ENCODE measurements around the gene TSPAN3. TPM values are rescaled to one million over a fixed set of nuclear protein-coding genes. Genes with fewer than 3 reads are reported as not detected.

Gene TSPAN3
- total and polyA plus RNA-seq, 2 donors (not counting 3 experiments of a cell fraction or from before 2014, with no cell fraction given) = 215 to 606 TPM

DNA sequence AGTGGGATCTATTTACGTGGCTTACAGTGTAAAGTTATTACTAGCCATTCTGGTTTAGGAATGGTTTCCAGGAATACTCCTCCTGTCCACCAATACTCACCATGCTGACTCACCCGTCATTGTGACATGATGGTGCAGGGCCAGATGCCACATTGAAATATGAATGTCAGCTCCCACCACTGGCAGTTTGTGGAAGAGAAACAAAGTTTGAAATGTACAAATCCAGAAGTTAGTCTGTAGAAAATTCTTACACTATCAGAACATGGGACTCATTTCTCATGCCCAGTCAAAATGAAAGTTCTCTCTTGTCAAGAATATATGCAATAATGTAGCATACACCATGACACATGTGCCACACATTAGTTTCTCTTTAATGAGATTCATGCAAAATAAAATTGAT lies 14.4 kb upstream of the TSPAN3 start:
- no peaks in the 10 kb centered on the region for H3K79me2 ChIP-seq (ENCODE audit: control insufficient read depth, insufficient read depth, low read length)
- ChIA-PET CTCF (no interaction called here), POLR2A (no interaction called here)
- no TSS peak for BruUV-seq (replicated peaks)
- H3K27ac ChIP-seq (ENCODE audit: insufficient read depth, low read depth, low read length) = no peak overlapping the region
- H2AFZ ChIP-seq (ENCODE audit: low read depth, low read length) = no peak overlapping the region
- no peaks in the 10 kb centered on the region for H4K20me1 ChIP-seq (replicated peaks; ENCODE audit: control insufficient read depth, extremely low read depth, insufficient read depth, low read length)
- no peak overlapping the region for H3K4me2 ChIP-seq (ENCODE audit: insufficient read depth, low read length)
- no peak for FAIRE-seq
- H3K9me3 ChIP-seq (replicated peaks; ENCODE audit: control insufficient read depth, insufficient read depth, low read length) = no peaks in the 10 kb centered on the region
- no peak for DNase-seq (ENCODE audit: low read depth, low spot score)
- dilution Hi-C loops (cut with MboI; ENCODE audit: extremely low pct_ligation_motif_present, low sequenced_read_pairs) = no loop called here
- no peaks in the 10 kb centered on the region for H3K27me3 ChIP-seq (ENCODE audit: control insufficient read depth in 2 of 2, insufficient read depth in 2 of 2, low read length in 2 of 2)
- no peak for TF ChIP-seq JUN (IDR thresholded peaks at IDR 0.05; ENCODE audit: borderline replicate concordance, insufficient read depth, insufficient read length, low read depth)
- TF ChIP-seq POLR2A (IDR thresholded peaks at IDR 0.05; ENCODE audit: low read depth, low read length) = no peak
- no peak for TF ChIP-seq FOS (IDR thresholded peaks at IDR 0.05; ENCODE audit: borderline replicate concordance, insufficient read depth, low read length)
- no peak for TF ChIP-seq GATA2 (IDR thresholded peaks at IDR 0.05; ENCODE audit: insufficient read depth, insufficient read length, low read depth, low read length)
- no peak for TF ChIP-seq MYC (IDR thresholded peaks at IDR 0.05; ENCODE audit: low read depth, low read length)
- TF ChIP-seq, protein P1, sequence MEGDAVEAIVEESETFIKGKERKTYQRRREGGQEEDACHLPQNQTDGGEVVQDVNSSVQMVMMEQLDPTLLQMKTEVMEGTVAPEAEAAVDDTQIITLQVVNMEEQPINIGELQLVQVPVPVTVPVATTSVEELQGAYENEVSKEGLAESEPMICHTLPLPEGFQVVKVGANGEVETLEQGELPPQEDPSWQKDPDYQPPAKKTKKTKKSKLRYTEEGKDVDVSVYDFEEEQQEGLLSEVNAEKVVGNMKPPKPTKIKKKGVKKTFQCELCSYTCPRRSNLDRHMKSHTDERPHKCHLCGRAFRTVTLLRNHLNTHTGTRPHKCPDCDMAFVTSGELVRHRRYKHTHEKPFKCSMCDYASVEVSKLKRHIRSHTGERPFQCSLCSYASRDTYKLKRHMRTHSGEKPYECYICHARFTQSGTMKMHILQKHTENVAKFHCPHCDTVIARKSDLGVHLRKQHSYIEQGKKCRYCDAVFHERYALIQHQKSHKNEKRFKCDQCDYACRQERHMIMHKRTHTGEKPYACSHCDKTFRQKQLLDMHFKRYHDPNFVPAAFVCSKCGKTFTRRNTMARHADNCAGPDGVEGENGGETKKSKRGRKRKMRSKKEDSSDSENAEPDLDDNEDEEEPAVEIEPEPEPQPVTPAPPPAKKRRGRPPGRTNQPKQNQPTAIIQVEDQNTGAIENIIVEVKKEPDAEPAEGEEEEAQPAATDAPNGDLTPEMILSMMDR (IDR thresholded peaks at IDR 0.05; ENCODE audit: extremely low read depth in 1 of 2, insufficient read depth in 1 of 2, low read depth in 1 of 2, low read length in 2 of 2) = no peak
- TF ChIP-seq, protein P2, sequence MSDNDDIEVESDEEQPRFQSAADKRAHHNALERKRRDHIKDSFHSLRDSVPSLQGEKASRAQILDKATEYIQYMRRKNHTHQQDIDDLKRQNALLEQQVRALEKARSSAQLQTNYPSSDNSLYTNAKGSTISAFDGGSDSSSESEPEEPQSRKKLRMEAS (IDR thresholded peaks at IDR 0.05; ENCODE audit: insufficient read depth, insufficient read length) = no peak
- no peak for TF ChIP-seq EZH2 (IDR thresholded peaks at IDR 0.05; ENCODE audit: borderline replicate concordance, low read depth, low read length, severe bottlenecking)
- no peak for TF ChIP-seq POLR2AphosphoS5 (IDR thresholded peaks at IDR 0.05; ENCODE audit: insufficient read depth, low read depth, low read length)
- no peaks in the 10 kb centered on the region for H3K9me1 ChIP-seq (replicated peaks; ENCODE audit: control insufficient read depth, extremely low read depth, insufficient read depth, low read length)
- H3K9ac ChIP-seq (replicated peaks; ENCODE audit: extremely low read depth, insufficient read depth, low read length) = no peak overlapping the region
- no peak overlapping the region for H3K4me3 ChIP-seq (replicated peaks in 1 of 3; ENCODE audit: insufficient read depth in 1 of 3, low read depth in 1 of 3, low read length in 3 of 3)
- H3K36me3 ChIP-seq (ENCODE audit: control insufficient read depth in 2 of 2, extremely low read depth in 1 of 2, insufficient read depth in 2 of 2, low read length in 2 of 2) = no peaks in the 10 kb centered on the region
- intact Hi-C loops (cut with micrococcal nuclease) = no loop called here
- H3K4me1 ChIP-seq (ENCODE audit: control insufficient read depth, extremely low read depth, insufficient read depth, low read length) = peaks cover 7% of the 10 kb centered on the region

Measured in endothelial cell of umbilical vein (primary cell).